H9 (cell line): Measurements from ENCODE around the gene ZNF764. TPM values are rescaled to one million over a fixed set of nuclear protein-coding genes. Genes with fewer than 3 reads are reported as not detected.

ENCODE experiments used
- DNase-seq: peaks from one replicate; pipeline ENCODE4 v3.0.0-alpha.2; 2017
- H2AFZ ChIP-seq: one replicate; pipeline ENCODE4 v1.6.1; 2013; ENCODE audit warnings: mild to moderate bottlenecking, low read length, control low read depth, moderate library complexity
- H2AK5ac ChIP-seq: 2 replicates; pipeline ENCODE4 v1.6.1; 2013; ENCODE audit warnings: low read length, control low read depth, mixed read lengths; ENCODE audit not compliant: insufficient read length
- H2BK120ac ChIP-seq: one replicate; pipeline ENCODE4 v1.6.1; 2013; ENCODE audit warnings: low read depth, mild to moderate bottlenecking, low read length, control low read depth, inconsistent platforms; ENCODE audit not compliant: poor library complexity, severe bottlenecking
- H2BK12ac ChIP-seq: 2 replicates; pipeline ENCODE4 v1.6.1; 2013; ENCODE audit warnings: low read length, control low read depth, mixed read lengths, low read depth; ENCODE audit not compliant: insufficient read length
- H2BK15ac ChIP-seq: 2 replicates; pipeline ENCODE4 v1.6.1; 2013; ENCODE audit warnings: low read depth, low read length, control low read depth
- H2BK20ac ChIP-seq: one replicate; pipeline ENCODE4 v1.6.1; 2013; ENCODE audit warnings: low read depth, mild to moderate bottlenecking, low read length, control low read depth, inconsistent platforms; ENCODE audit not compliant: poor library complexity, severe bottlenecking
- H2BK5ac ChIP-seq: 2 replicates; pipeline ENCODE4 v1.6.1; 2013; ENCODE audit warnings: low read length, control low read depth, mixed read lengths; ENCODE audit not compliant: insufficient read length
- H3K14ac ChIP-seq: 2 replicates; pipeline ENCODE4 v1.6.1; 2013; ENCODE audit warnings: low read length, control low read depth; ENCODE audit not compliant: insufficient read depth
- H3K18ac ChIP-seq: 2 replicates; pipeline ENCODE4 v1.6.1; 2013; ENCODE audit warnings: low read depth, mild to moderate bottlenecking, mixed read lengths, low read length, control low read depth; ENCODE audit not compliant: insufficient read length
- H3K23ac ChIP-seq: 2 replicates; pipeline ENCODE4 v1.6.1; 2013; ENCODE audit warnings: low read length, control low read depth, mixed read lengths, low read depth; ENCODE audit not compliant: insufficient read length
- H3K23me2 ChIP-seq: 2 replicates; pipeline ENCODE4 v1.6.1; 2013; ENCODE audit warnings: low read depth, mild to moderate bottlenecking, mixed read lengths, low read length, control low read depth; ENCODE audit not compliant: insufficient read length, poor library complexity, severe bottlenecking
- H3K27ac ChIP-seq: 2 replicates; pipeline ENCODE4 v1.5.1; 2013; ENCODE audit warnings: low read length, control low read depth, mixed read lengths, low read depth; ENCODE audit not compliant: insufficient read length
- H3K27me3 ChIP-seq: 2 replicates; pipeline ENCODE4 v1.6.1; 2013; ENCODE audit warnings: low read length, control low read depth, inconsistent platforms; ENCODE audit not compliant: insufficient read depth
- H3K4ac ChIP-seq: 2 replicates; pipeline ENCODE4 v1.6.1; 2013; ENCODE audit warnings: low read depth, mild to moderate bottlenecking, control low read depth, inconsistent platforms, low read length, moderate library complexity
- H3K4me1 ChIP-seq: 2 replicates; pipeline ENCODE4 v1.6.1; 2013; ENCODE audit warnings: low read length, control low read depth, inconsistent platforms; ENCODE audit not compliant: insufficient read depth
- H3K4me2 ChIP-seq: 2 replicates; pipeline ENCODE4 v1.6.1; 2013; ENCODE audit warnings: low read length, control low read depth, mixed read lengths; ENCODE audit not compliant: insufficient read length, insufficient read depth
- H3K56ac ChIP-seq: 2 replicates; pipeline ENCODE4 v1.6.1; 2013; ENCODE audit warnings: low read depth, mild to moderate bottlenecking, mixed read lengths, low read length, control low read depth; ENCODE audit not compliant: insufficient read length
- H3K79me1 ChIP-seq: 2 replicates; pipeline ENCODE4 v1.6.1; 2013; ENCODE audit warnings: low read depth, mild to moderate bottlenecking, moderate library complexity, low read length, control low read depth, inconsistent platforms; ENCODE audit not compliant: insufficient read depth, poor library complexity, severe bottlenecking
- H3K79me2 ChIP-seq: 2 replicates; pipeline ENCODE4 v1.6.1; 2013; ENCODE audit warnings: low read length, control low read depth, inconsistent platforms; ENCODE audit not compliant: insufficient read depth
- H3K9ac ChIP-seq: 2 replicates; pipeline ENCODE4 v1.6.1; 2013; ENCODE audit warnings: low read length, control low read depth, mixed read lengths; ENCODE audit not compliant: insufficient read length; ENCODE audit errors: extremely low read depth
- H3K9me3 ChIP-seq: one replicate; pipeline ENCODE4 v1.6.1; 2013; ENCODE audit warnings: low read depth, low read length, inconsistent platforms; ENCODE audit not compliant: control insufficient read depth
- H3T11ph ChIP-seq: one replicate; pipeline ENCODE4 v1.6.1; 2013; ENCODE audit warnings: mild to moderate bottlenecking, low read length, control low read depth, inconsistent platforms
- H4K20me1 ChIP-seq: one replicate; pipeline ENCODE4 v1.6.1; 2013; ENCODE audit not compliant: control insufficient read depth, insufficient read length, insufficient read depth
- H4K5ac ChIP-seq: 2 replicates; pipeline ENCODE4 v1.6.1; 2013; ENCODE audit warnings: low read depth, mild to moderate bottlenecking, mixed read lengths, low read length, control low read depth; ENCODE audit not compliant: insufficient read length
- H4K8ac ChIP-seq: replicated peaks from 2 replicates; pipeline ENCODE4 v1.6.1; 2013; ENCODE audit warnings: low read length, control low read depth, mixed read lengths, low read depth; ENCODE audit not compliant: insufficient read length
- H4K91ac ChIP-seq: 2 replicates; pipeline ENCODE4 v1.6.1; 2013; ENCODE audit warnings: low read depth, mild to moderate bottlenecking, moderate library complexity, mixed read lengths, low read length, control low read depth; ENCODE audit not compliant: insufficient read length
- H3K27ac Mint-ChIP-seq, 3 experiments: 2 replicates in 2 of 3; 3 replicates in 1 of 3; pipeline ENCODE4 v1.8.0; 2020 to 2021; ENCODE audit warnings: mixed read lengths in 3 of 3, mild to moderate bottlenecking in 1 of 3, moderate library complexity in 1 of 3
- H3K27me3 Mint-ChIP-seq: 2 replicates; pipeline ENCODE4 v1.8.0; 2021; ENCODE audit warnings: low read depth, mild to moderate bottlenecking, moderate library complexity, mixed read lengths
- H3K36me3 Mint-ChIP-seq, 3 experiments: 2 replicates in 2 of 3; 3 replicates in 1 of 3; pipeline ENCODE4 v1.8.0; 2020 to 2021; ENCODE audit warnings: low read depth in 3 of 3, mixed read lengths in 3 of 3; ENCODE audit not compliant: insufficient read depth in 1 of 3
- H3K4me1 Mint-ChIP-seq, 2 experiments: 2 replicates each; pipeline ENCODE4 v1.8.0; 2020; ENCODE audit warnings: mixed read lengths in 2 of 2
- H3K4me3 Mint-ChIP-seq, 2 experiments: 2 replicates in 1 of 2; 3 replicates in 1 of 2; pipeline ENCODE4 v1.8.0; 2020 to 2021; ENCODE audit warnings: mild to moderate bottlenecking in 2 of 2, mixed read lengths in 2 of 2, moderate library complexity in 1 of 2
- H3K9me3 Mint-ChIP-seq, 2 experiments: 2 replicates in 1 of 2; 3 replicates in 1 of 2; pipeline ENCODE4 v1.8.0; 2020; ENCODE audit warnings: mild to moderate bottlenecking in 2 of 2, mixed read lengths in 2 of 2, moderate library complexity in 1 of 2
- CTCF ChIP-seq: fragments of 200-600 bp; sonication (generic); conservative IDR thresholded peaks from 3 replicates; pipeline ENCODE4 v1.8.0; 2021; ENCODE audit warnings: antibody characterized with exemption, mild to moderate bottlenecking
- WGBS: extraction: QIAGEN DNeasy Blood & Tissue Kit; methylation state at CpG from one replicate; pipeline ENCODE4 v1.1.7; 2013; ENCODE audit warnings: missing lambda C conversion rate, low lambda C conversion rate, mixed read lengths; ENCODE audit not compliant: insufficient read length; ENCODE audit errors: extremely low coverage; 5-methylcytosine and 5-hydroxymethylcytosine counted together
- total RNA-seq: library from RNA; stranded (reverse); gene quantifications from 2 replicates; pipeline ENCODE4 v1.2.1, GENCODE V29; 2021

Gene ZNF764
- total RNA-seq, 1 experiment from 2014 or later: 11.4 TPM

- Mint-ChIP-seq H3K9me3 (peaks cover 0 to 6% of the 10 kb centered on the region in 2 experiments; a peak in 2 of 5 replicates), H3K4me1 (no peaks in the 10 kb centered on the region), H3K27me3 (no peaks in the 10 kb centered on the region), H3K27ac (no peak overlapping the region), H3K4me3 (no peak overlapping the region), H3K36me3 (peaks cover 10 to 24% (median 20%) of the 10 kb centered on the region in 3 experiments)
- no peak overlapping the region for H3K9ac ChIP-seq
- H2BK20ac ChIP-seq: no peak overlapping the region
- no peak overlapping the region for H2BK5ac ChIP-seq
- H4K8ac ChIP-seq: no peak overlapping the region
- no peak overlapping the region for H3K23ac ChIP-seq
- H3K18ac ChIP-seq: no peak overlapping the region
- H2BK120ac ChIP-seq: no peak overlapping the region
- H3K14ac ChIP-seq: no peak overlapping the region
- no peak overlapping the region for H2AK5ac ChIP-seq
- H3K4me2 ChIP-seq: no peak overlapping the region
- no peaks in the 10 kb centered on the region for H3K79me1 ChIP-seq
- TF ChIP-seq CTCF: no peak
- no peak overlapping the region for H4K91ac ChIP-seq
- no peak overlapping the region for H2AFZ ChIP-seq
- H4K5ac ChIP-seq: no peak overlapping the region
- no peaks in the 10 kb centered on the region for H3K9me3 ChIP-seq
- no peak overlapping the region for H3K56ac ChIP-seq
- H3T11ph ChIP-seq: no peak overlapping the region
- no peaks in the 10 kb centered on the region for H3K79me2 ChIP-seq
- H3K4me1 ChIP-seq: no peaks in the 10 kb centered on the region
- no peak overlapping the region for H3K27ac ChIP-seq
- H2BK15ac ChIP-seq: no peak overlapping the region
- H4K20me1 ChIP-seq: no peaks in the 10 kb centered on the region
- no CpG with 5 or more reads among the region's 3 CpGs for WGBS
- H3K23me2 ChIP-seq: no peaks in the 10 kb centered on the region
- H3K27me3 ChIP-seq: no peaks in the 10 kb centered on the region
- no peak overlapping the region for H3K4ac ChIP-seq
- no peak for DNase-seq
- no peak overlapping the region for H2BK12ac ChIP-seq
Measured at GRCh38 chr16:30600215-30600614, 42.0 kb upstream of the ZNF764 start.
